ENCODE measurements around the gene TULP4.

DNA sequence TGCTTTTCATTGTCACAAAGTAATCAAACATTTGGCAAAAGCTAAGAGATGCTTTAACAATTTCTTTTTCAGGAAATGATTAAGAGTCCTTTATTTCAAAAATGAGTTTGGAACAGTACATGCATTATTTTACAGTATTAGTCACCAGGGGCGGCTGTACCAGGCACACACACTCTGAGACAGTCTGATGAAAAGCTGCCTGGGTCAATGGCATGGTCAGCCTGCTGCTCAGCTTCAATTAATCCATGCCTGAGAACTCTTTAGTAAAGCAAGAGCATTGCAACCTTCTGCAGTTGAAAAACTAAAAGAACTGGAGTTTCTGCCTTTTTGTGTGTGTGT, 105.5 kb downstream of the TULP4 start:
- TF ChIP-seq, protein P1, sequence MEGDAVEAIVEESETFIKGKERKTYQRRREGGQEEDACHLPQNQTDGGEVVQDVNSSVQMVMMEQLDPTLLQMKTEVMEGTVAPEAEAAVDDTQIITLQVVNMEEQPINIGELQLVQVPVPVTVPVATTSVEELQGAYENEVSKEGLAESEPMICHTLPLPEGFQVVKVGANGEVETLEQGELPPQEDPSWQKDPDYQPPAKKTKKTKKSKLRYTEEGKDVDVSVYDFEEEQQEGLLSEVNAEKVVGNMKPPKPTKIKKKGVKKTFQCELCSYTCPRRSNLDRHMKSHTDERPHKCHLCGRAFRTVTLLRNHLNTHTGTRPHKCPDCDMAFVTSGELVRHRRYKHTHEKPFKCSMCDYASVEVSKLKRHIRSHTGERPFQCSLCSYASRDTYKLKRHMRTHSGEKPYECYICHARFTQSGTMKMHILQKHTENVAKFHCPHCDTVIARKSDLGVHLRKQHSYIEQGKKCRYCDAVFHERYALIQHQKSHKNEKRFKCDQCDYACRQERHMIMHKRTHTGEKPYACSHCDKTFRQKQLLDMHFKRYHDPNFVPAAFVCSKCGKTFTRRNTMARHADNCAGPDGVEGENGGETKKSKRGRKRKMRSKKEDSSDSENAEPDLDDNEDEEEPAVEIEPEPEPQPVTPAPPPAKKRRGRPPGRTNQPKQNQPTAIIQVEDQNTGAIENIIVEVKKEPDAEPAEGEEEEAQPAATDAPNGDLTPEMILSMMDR (conservative IDR thresholded peaks at IDR 0.05 in 1 of 2, IDR thresholded peaks at IDR 0.05 in 1 of 2; ENCODE audit: extremely low read depth in 1 of 2, insufficient read depth in 1 of 2, low read depth in 1 of 2, low read length in 2 of 2): no peak
- TF ChIP-seq EZH2 (IDR thresholded peaks at IDR 0.05; ENCODE audit: borderline replicate concordance, low read length): no peak
